Keratinocyte (primary cell): ENCODE results near the gene SLC39A11. TPM values are rescaled to one million over a fixed set of nuclear protein-coding genes. Genes with fewer than 3 reads are reported as not detected.

ENCODE experiments used
- DNase-seq: peaks from one replicate; pipeline ENCODE4 v3.0.0-alpha.2; 2011; ENCODE audit warnings: low read depth, missing footprints, low spot score
- FAIRE-seq: peaks from 2 replicates; lab custom pipeline; 2011; peaks lifted over from hg19 to GRCh38; lab: Jason Lieb, UNC
- H2AFZ ChIP-seq: 2 replicates; pipeline ENCODE4 v1.6.0; 2012; ENCODE audit warnings: low read length, control low read depth, inconsistent platforms; ENCODE audit not compliant: control insufficient read depth
- H3K27ac ChIP-seq: 2 replicates; pipeline ENCODE4 v1.5.1; 2011; ENCODE audit warnings: low read length; ENCODE audit not compliant: control insufficient read depth, insufficient read depth
- H3K27me3 ChIP-seq: 3 replicates; pipeline ENCODE4 v1.6.0; 2011; ENCODE audit warnings: low read length; ENCODE audit not compliant: control insufficient read depth, insufficient read depth; ENCODE audit errors: extremely low read depth
- H3K36me3 ChIP-seq, 2 experiments: 2 replicates in 1 of 2; 3 replicates in 1 of 2; pipeline ENCODE4 v1.5.1; 2011; ENCODE audit warnings: low read length in 2 of 2, mild to moderate bottlenecking in 1 of 2; ENCODE audit not compliant: control insufficient read depth in 2 of 2, insufficient read depth in 2 of 2; ENCODE audit errors: extremely low read depth in 1 of 2
- H3K4me1 ChIP-seq: 3 replicates; pipeline ENCODE4 v1.5.1; 2011; ENCODE audit warnings: low read length; ENCODE audit not compliant: control insufficient read depth, insufficient read depth; ENCODE audit errors: extremely low read depth
- H3K4me2 ChIP-seq: 3 replicates; pipeline ENCODE4 v1.6.0; 2011; ENCODE audit warnings: low read depth, low read length; ENCODE audit not compliant: control insufficient read depth, insufficient read depth; ENCODE audit errors: extremely low read depth
- H3K4me3 ChIP-seq, 3 experiments: fragments of 200-600 bp in 1 of 3; sonication (generic) in 1 of 3; 2 replicates in 2 of 3; 3 replicates in 1 of 3; pipeline ENCODE4 v1.5.1; 2011 to 2016; ENCODE audit warnings: low read length in 3 of 3, mild to moderate bottlenecking in 3 of 3, control low read depth in 2 of 3, inconsistent platforms in 1 of 3, low read depth in 1 of 3, mixed read lengths in 1 of 3, mixed run types in 1 of 3, moderate library complexity in 1 of 3; ENCODE audit not compliant: control insufficient read depth in 2 of 3, insufficient read depth in 2 of 3; ENCODE audit errors: extremely low read depth in 1 of 3
- H3K79me2 ChIP-seq: 2 replicates; pipeline ENCODE4 v1.6.0; 2012; ENCODE audit warnings: low read length; ENCODE audit not compliant: control insufficient read depth, insufficient read depth
- H3K9ac ChIP-seq: 3 replicates; pipeline ENCODE4 v1.6.0; 2011; ENCODE audit warnings: low read length; ENCODE audit not compliant: control insufficient read depth, insufficient read depth; ENCODE audit errors: extremely low read depth
- H3K9me1 ChIP-seq: 3 replicates; pipeline ENCODE4 v1.6.0; 2011; ENCODE audit warnings: low read length; ENCODE audit not compliant: control insufficient read depth, insufficient read depth; ENCODE audit errors: extremely low read depth
- H3K9me3 ChIP-seq: 2 replicates; pipeline ENCODE4 v1.5.1; 2012; ENCODE audit warnings: low read depth, low read length; ENCODE audit not compliant: control insufficient read depth
- H4K20me1 ChIP-seq: 3 replicates; pipeline ENCODE4 v1.6.0; 2011; ENCODE audit warnings: low read length; ENCODE audit not compliant: control insufficient read depth, insufficient read depth; ENCODE audit errors: extremely low read depth
- EZH2 ChIP-seq: IDR thresholded peaks from one replicate; pipeline ENCODE4 v1.6.1; 2012; ENCODE audit warnings: inconsistent platforms, mild to moderate bottlenecking, low read length, moderate library complexity
- dilution Hi-C: fragments of 300-500 bp; cut with MboI; formaldehyde crosslinking; loops from one replicate; pipeline ENCODE4 v1.7.0; 2020; ENCODE audit warnings: low sequenced_read_pairs; ENCODE audit not compliant: extremely low pct_ligation_motif_present
- polyA plus RNA-seq, 5 experiments: library from polyadenylated mRNA; depleted of rRNA in 3 of 5; stranded (reverse) in 3 of 5; stranded (forward) in 1 of 5; unstranded in 1 of 5; fragments of >200 nt; gene quantifications; 1 replicate in 1 of 5; 2 replicates in 3 of 5; 3 replicates in 1 of 5; pipeline versions ENCODE4 v1.2.1 to v1.2.3, GENCODE V29; 2011 to 2012; ENCODE audit warnings: missing spikeins in 2 of 5, low read depth in 1 of 5, low replicate concordance in 1 of 5
- TF ChIP-seq, protein P1 (sequence below), 3 experiments: IDR thresholded peaks in 1 of 3; conservative IDR thresholded peaks in 1 of 3; optimal IDR thresholded peaks in 1 of 3; 2 replicates in 2 of 3; 3 replicates in 1 of 3; pipeline versions ENCODE3 to v1.5.1; 2011; ENCODE audit warnings: low read length in 3 of 3, mild to moderate bottlenecking in 3 of 3, moderate library complexity in 2 of 3, control low read depth in 1 of 3, inconsistent platforms in 1 of 3; ENCODE audit not compliant: insufficient read depth in 2 of 3; ENCODE audit errors: extremely low read depth in 1 of 3

Gene SLC39A11
- polyA plus RNA-seq, 1 donor (not counting 4 experiments of a cell fraction or from before 2014, with no cell fraction given), result 11.5 TPM

DNA sequence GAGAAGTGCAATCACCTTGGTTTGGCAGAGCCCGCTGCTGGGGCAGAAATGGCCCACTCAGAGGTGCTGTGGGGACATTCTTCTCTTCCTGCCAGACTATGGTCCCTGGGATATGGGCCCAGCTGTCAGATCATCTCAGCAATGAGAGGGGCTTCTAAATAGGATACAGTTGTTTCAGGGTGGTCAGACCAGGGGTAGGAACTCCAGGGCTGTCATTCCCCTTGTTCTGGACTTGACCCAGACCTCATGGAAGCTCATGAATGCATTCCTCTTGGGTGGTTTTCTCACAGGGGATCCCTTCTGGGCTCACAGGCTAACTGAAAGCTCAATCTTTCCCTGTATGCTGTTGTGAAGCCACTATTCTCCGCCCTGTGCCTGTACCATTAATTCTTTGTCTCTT is 347.2 kb downstream of the SLC39A11 start:
- TF ChIP-seq, protein P1, sequence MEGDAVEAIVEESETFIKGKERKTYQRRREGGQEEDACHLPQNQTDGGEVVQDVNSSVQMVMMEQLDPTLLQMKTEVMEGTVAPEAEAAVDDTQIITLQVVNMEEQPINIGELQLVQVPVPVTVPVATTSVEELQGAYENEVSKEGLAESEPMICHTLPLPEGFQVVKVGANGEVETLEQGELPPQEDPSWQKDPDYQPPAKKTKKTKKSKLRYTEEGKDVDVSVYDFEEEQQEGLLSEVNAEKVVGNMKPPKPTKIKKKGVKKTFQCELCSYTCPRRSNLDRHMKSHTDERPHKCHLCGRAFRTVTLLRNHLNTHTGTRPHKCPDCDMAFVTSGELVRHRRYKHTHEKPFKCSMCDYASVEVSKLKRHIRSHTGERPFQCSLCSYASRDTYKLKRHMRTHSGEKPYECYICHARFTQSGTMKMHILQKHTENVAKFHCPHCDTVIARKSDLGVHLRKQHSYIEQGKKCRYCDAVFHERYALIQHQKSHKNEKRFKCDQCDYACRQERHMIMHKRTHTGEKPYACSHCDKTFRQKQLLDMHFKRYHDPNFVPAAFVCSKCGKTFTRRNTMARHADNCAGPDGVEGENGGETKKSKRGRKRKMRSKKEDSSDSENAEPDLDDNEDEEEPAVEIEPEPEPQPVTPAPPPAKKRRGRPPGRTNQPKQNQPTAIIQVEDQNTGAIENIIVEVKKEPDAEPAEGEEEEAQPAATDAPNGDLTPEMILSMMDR (optimal IDR thresholded peaks at IDR 0.05 in 1 of 3, IDR thresholded peaks at IDR 0.05 in 1 of 3, conservative IDR thresholded peaks at IDR 0.05 in 1 of 3; ENCODE audit: extremely low read depth in 1 of 3, insufficient read depth in 2 of 3, low read length in 3 of 3), result no peak
- no peak for TF ChIP-seq EZH2
- Histone ChIP-seq H3K36me3 (no peaks in the 10 kb centered on the region), H4K20me1 (no peaks in the 10 kb centered on the region), H3K27ac (no peak overlapping the region), H3K79me2 (no peaks in the 10 kb centered on the region), H2AFZ (no peak overlapping the region), H3K9me3 (no peaks in the 10 kb centered on the region), H3K9ac (no peak overlapping the region), H3K4me2 (no peak overlapping the region), H3K9me1 (no peaks in the 10 kb centered on the region), H3K27me3 (no peaks in the 10 kb centered on the region), H3K4me3 (no peak overlapping the region), H3K4me1 (no peaks in the 10 kb centered on the region)
- FAIRE-seq, result no peak
- no peak for DNase-seq
- dilution Hi-C loops, result no loop called here

GRCh38 chr17:72743037-72743467 is 349.4 kb downstream of the SLC39A11 start:
- H3K9me3 ChIP-seq, result no peaks in the 10 kb centered on the region
- DNase-seq (no peak), FAIRE-seq (no peak)
- no peak overlapping the region for H3K4me3 ChIP-seq
- H3K9ac ChIP-seq, result no peak overlapping the region
- H3K79me2 ChIP-seq, result no peaks in the 10 kb centered on the region
- H4K20me1 ChIP-seq, result no peaks in the 10 kb centered on the region
- no peaks in the 10 kb centered on the region for H3K27me3 ChIP-seq
- H3K36me3 ChIP-seq, result no peaks in the 10 kb centered on the region
- TF ChIP-seq, protein P1 (optimal IDR thresholded peaks at IDR 0.05 in 1 of 3, IDR thresholded peaks at IDR 0.05 in 1 of 3, conservative IDR thresholded peaks at IDR 0.05 in 1 of 3; ENCODE audit: extremely low read depth in 1 of 3, insufficient read depth in 2 of 3, low read length in 3 of 3), result no peak
- TF ChIP-seq EZH2, result no peak
- no peak overlapping the region for H2AFZ ChIP-seq
- H3K4me1 ChIP-seq, result no peaks in the 10 kb centered on the region
- no peaks in the 10 kb centered on the region for H3K9me1 ChIP-seq
- H3K27ac ChIP-seq, result no peak overlapping the region
- dilution Hi-C loops, result no loop called here
- H3K4me2 ChIP-seq, result no peak overlapping the region
